Bronchial epithelial cell (primary cell): ENCODE measurements around the gene SPON1. TPM values are rescaled to one million over a fixed set of nuclear protein-coding genes. Genes with fewer than 3 reads are reported as not detected.
"Not testable (repeated sequence)": the region's sequence is repeated elsewhere in the genome, so short reads cannot be mapped to it uniquely, and the experiment has no call there.

Experiments
- DNase-seq: peaks from one replicate; pipeline ENCODE4 v3.0.0-alpha.2; 2010; ENCODE audit warnings: low read depth
- FAIRE-seq: peaks from 2 replicates; lab custom pipeline; 2011; peaks lifted over from hg19 to GRCh38; lab: Jason Lieb, UNC
- H3K27me3 ChIP-seq: 2 replicates; pipeline ENCODE4 v1.5.1; 2011; ENCODE audit warnings: low read length; ENCODE audit not compliant: control insufficient read depth, insufficient read depth
- H3K36me3 ChIP-seq: 2 replicates; pipeline ENCODE4 v1.5.1; 2011; ENCODE audit warnings: low read length; ENCODE audit not compliant: control insufficient read depth, insufficient read depth
- H3K4me3 ChIP-seq: 2 replicates; pipeline ENCODE4 v1.5.1; 2011; ENCODE audit warnings: mild to moderate bottlenecking, low read depth, low read length, control low read depth
- CTCF ChIP-seq: IDR thresholded peaks from 2 replicates; pipeline ENCODE4 v1.5.1; 2011; ENCODE audit warnings: mild to moderate bottlenecking, moderate library complexity, low read length, control low read depth, inconsistent platforms; ENCODE audit not compliant: insufficient read depth, severe bottlenecking
- total RNA-seq: library from RNA; depleted of rRNA; stranded (reverse); fragments of >200 nt; gene quantifications from 2 replicates; pipeline ENCODE4 v1.2.1, GENCODE V29; 2014

Gene SPON1
- total RNA-seq, 1 donor from 2014 or later, result 0.26 TPM

- TF ChIP-seq CTCF, result no peak
- FAIRE-seq (no peak), DNase-seq (no peak)
- H3K4me3 ChIP-seq, result no peak overlapping the region
- H3K36me3 ChIP-seq, result no peaks in the 10 kb centered on the region
- H3K27me3 ChIP-seq, result no peaks in the 10 kb centered on the region
Observed at GRCh38 chr11:13929395-13929891, 33.1 kb upstream of the SPON1 start.

GRCh38 chr11:13931356-13931755 is 31.2 kb upstream of the SPON1 start:
- TF ChIP-seq CTCF, result no peak
- DNase-seq (no peak), FAIRE-seq (no peak)
- H3K27me3 ChIP-seq, result no peaks in the 10 kb centered on the region
- no peak overlapping the region for H3K4me3 ChIP-seq
- no peaks in the 10 kb centered on the region for H3K36me3 ChIP-seq

GRCh38 chr11:13937154-13937553 is 25.4 kb upstream of the SPON1 start:
- H3K4me3 ChIP-seq, H3K27me3 ChIP-seq, FAIRE-seq, DNase-seq, H3K36me3 ChIP-seq: not testable (repeated sequence)

- H3K36me3 ChIP-seq, H3K4me3 ChIP-seq, H3K27me3 ChIP-seq, DNase-seq, FAIRE-seq: not testable (repeated sequence)
Observed at GRCh38 chr11:13938829-13939228, 23.7 kb upstream of the SPON1 start.

- Histone ChIP-seq H3K27me3 (no peaks in the 10 kb centered on the region), H3K36me3 (no peaks in the 10 kb centered on the region), H3K4me3 (no peak overlapping the region)
- no peak for TF ChIP-seq CTCF
- FAIRE-seq (peak; percentile 32), DNase-seq (peak; percentile 84)
Observed at GRCh38 chr11:13939961-13940906, 22.3 kb upstream of the SPON1 start.

GRCh38 chr11:13940907-13941256 is 21.6 kb upstream of the SPON1 start:
- no peak for FAIRE-seq

More at GRCh38 chr11:13940907-13941256, 21.6 kb upstream of the SPON1 start:
- no peak overlapping the region for H3K4me3 ChIP-seq
- no peaks in the 10 kb centered on the region for H3K36me3 ChIP-seq
- TF ChIP-seq CTCF, result no peak
- H3K27me3 ChIP-seq, result no peaks in the 10 kb centered on the region
- DNase-seq, result no peak
